Transverse colon (tissue), 4 donors: Measurements from ENCODE around the gene PRR3. TPM values are rescaled to one million over a fixed set of nuclear protein-coding genes. Genes with fewer than 3 reads are reported as not detected.

ENCODE experiments used
- DNase-seq: peaks from one replicate; pipeline ENCODE4 v3.0.0-alpha.2; 2019
- H3K27ac ChIP-seq, 4 donors: fragments of 200-600 bp; sonication (generic); 2 replicates each; pipeline ENCODE4 v1.5.1; 2016 to 2018; ENCODE audit warnings: inconsistent platforms in 4 of 4
- H3K27me3 ChIP-seq: fragments of 200-600 bp; sonication (generic); 2 replicates; pipeline ENCODE4 v1.5.1; 2017; ENCODE audit warnings: inconsistent platforms
- H3K36me3 ChIP-seq, 4 donors: fragments of 200-600 bp; sonication (generic); 2 replicates each; pipeline ENCODE4 v1.5.1; 2017 to 2019; ENCODE audit warnings: inconsistent platforms in 4 of 4
- H3K4me1 ChIP-seq, 4 donors: fragments of 200-600 bp; sonication (generic); 2 replicates each; pipeline ENCODE4 v1.5.1; 2017 to 2020; ENCODE audit warnings: inconsistent platforms in 4 of 4
- H3K4me3 ChIP-seq, 4 donors: fragments of 200-600 bp; sonication (generic); 1 replicate in 1 of 4; 2 replicates in 3 of 4; pipeline versions ENCODE4 v1.5.1 to v1.6.1; 2017 to 2019; ENCODE audit warnings: inconsistent platforms in 4 of 4
- H3K9me3 ChIP-seq, 2 donors: fragments of 200-600 bp; sonication (generic); 2 replicates each; pipeline ENCODE4 v1.5.1; 2017 to 2019; ENCODE audit warnings: inconsistent platforms in 2 of 2
- CTCF ChIP-seq, 5 experiments: fragments of 200-600 bp in 3 of 5; fragments of 450-650 bp in 2 of 5; sonication (generic) in 3 of 5; IDR thresholded peaks; 1 replicate in 2 of 5; 2 replicates in 3 of 5; pipeline ENCODE4 v1.5.1; 2016 to 2017; ENCODE audit warnings: antibody characterized with exemption in 5 of 5, inconsistent platforms in 3 of 5, mild to moderate bottlenecking in 2 of 5, moderate library complexity in 1 of 5
- EP300 ChIP-seq: sonication (generic); formaldehyde crosslinking; IDR thresholded peaks from one replicate; pipeline ENCODE4 v1.6.1; 2017; ENCODE audit warnings: antibody characterized with exemption, low read depth
- POLR2A ChIP-seq: fragments of 450-650 bp; IDR thresholded peaks from one replicate; pipeline ENCODE4 v1.6.1; 2016; ENCODE audit warnings: antibody characterized with exemption, mild to moderate bottlenecking, moderate library complexity
- POLR2AphosphoS5 ChIP-seq, 3 donors: sonication (generic); formaldehyde crosslinking; IDR thresholded peaks; one replicate each; pipeline ENCODE4 v1.6.1; 2016; ENCODE audit warnings: antibody characterized with exemption in 3 of 3
- WGBS, 2 donors: methylation state at CpG; one replicate each; pipeline ENCODE4 v1.1.5; 2018; ENCODE audit warnings: low coverage in 1 of 2; 5-methylcytosine and 5-hydroxymethylcytosine counted together
- in situ Hi-C, 4 donors: fragments of 200-750 bp; cut with MboI; loops; one replicate each; pipeline versions ENCODE4 v1.15.0 to v1.15.1; 2017; ENCODE audit warnings: low sequenced_read_pairs in 3 of 4, low pct_ligation_motif_present in 1 of 4, low pct_unique_long_range_greater_than_20kb in 1 of 4
- intact Hi-C: fragments of 100-400 bp; cut with DNase I; formaldehyde crosslinking; loops from one replicate; pipeline ENCODE4 v1.15.1; 2023; ENCODE audit warnings: low total_unique reads
- total RNA-seq, 4 donors: library from RNA; depleted of rRNA; stranded (reverse); fragments of >200 nt; gene quantifications; one replicate each; pipeline ENCODE4 v1.1.0, GENCODE V29; 2016

PRR3 gene
- total RNA-seq, 4 donors from 2014 or later: 2.2 to 10.1 (median 5.0) TPM

GRCh38 chr6:30571075-30571761, 14.1 kb downstream of the PRR3 start, which contains the start of gene ABCF1:
Gene ABCF1, plus strand, starts transcription at chr6:30571442. Its CDS starts 46 bp downstream, at chr6:30571488.
- 0% methylated on average over 9 to 59 of the region's 59 CpGs for WGBS, 2 donors
- no peaks in the 10 kb centered on the region for H3K27me3 ChIP-seq
- TF ChIP-seq POLR2A (peak; percentile 77), POLR2AphosphoS5 (IDR thresholded peaks at IDR 0.05) (peak; percentile 85 to 92 (median 89)), CTCF (IDR thresholded peaks at IDR 0.05) (no peak), EP300 (peak; percentile 66)
- peak; percentile 99 for DNase-seq
- intact Hi-C loops (no loop called here), in situ Hi-C loops (no loop called here)
- H3K4me3 ChIP-seq: peak within 1 kb of the TSS; percentile 51 to 79 (median 62)
- no peaks in the 10 kb centered on the region for H3K36me3 ChIP-seq
- H3K27ac ChIP-seq: peak within 1 kb of the TSS; percentile 82 to 96 (median 91)
- no peaks in the 10 kb centered on the region for H3K9me3 ChIP-seq
- peaks cover 20 to 36% (median 30%) of the 10 kb centered on the region in 4 donors for H3K4me1 ChIP-seq

- peak overlapping the region; percentile 82 to 96 (median 91) for H3K27ac ChIP-seq
- H3K4me1 ChIP-seq: peaks cover 20 to 36% (median 30%) of the 10 kb centered on the region in 4 donors
- intact Hi-C loops (no loop called here), in situ Hi-C loops (no loop called here)
- H3K9me3 ChIP-seq: no peaks in the 10 kb centered on the region
- H3K27me3 ChIP-seq: no peaks in the 10 kb centered on the region
- no peak for TF ChIP-seq POLR2AphosphoS5 (IDR thresholded peaks at IDR 0.05)
- TF ChIP-seq EP300: no peak
- TF ChIP-seq POLR2A: no peak
- no peak for TF ChIP-seq CTCF (IDR thresholded peaks at IDR 0.05)
- WGBS, 2 donors: 2% methylated on average over 8 of the region's 8 CpGs
- H3K4me3 ChIP-seq: peak overlapping the region; percentile 51 to 79 (median 62)
- peaks cover 0 to under 1% (median 0%) of the 10 kb centered on the region in 4 donors for H3K36me3 ChIP-seq
- DNase-seq: no peak
These were observed 14.6 kb downstream of the PRR3 start for GRCh38 chr6:30571762-30572082.

- no peaks in the 10 kb centered on the region for H3K9me3 ChIP-seq
- peaks cover 20 to 36% (median 30%) of the 10 kb centered on the region in 4 donors for H3K4me1 ChIP-seq
- in situ Hi-C loops: no loop called here
- DNase-seq: no peak
- H3K27me3 ChIP-seq: no peaks in the 10 kb centered on the region
- intact Hi-C loops: no loop called here
- peak overlapping the region; percentile 82 to 96 (median 91) for H3K27ac ChIP-seq
- H3K4me3 ChIP-seq: peak overlapping the region in 3 of 4 donors; percentile 51 to 79 (median 51)
- H3K36me3 ChIP-seq: peaks cover 0 to 4% (median 1%) of the 10 kb centered on the region in 4 donors
- no peak for TF ChIP-seq POLR2A
- TF ChIP-seq EP300: no peak
- TF ChIP-seq POLR2AphosphoS5 (IDR thresholded peaks at IDR 0.05): no peak
These were observed 15.1 kb downstream of the PRR3 start for GRCh38 chr6:30572148-30572547.

GRCh38 chr6:30573113-30573512, 16.0 kb downstream of the PRR3 start:
- H3K36me3 ChIP-seq: peaks cover 0 to 14% (median 6%) of the 10 kb centered on the region in 4 donors
- 53 to 54% methylated on average over 4 of the region's 4 CpGs for WGBS, 2 donors
- H3K4me1 ChIP-seq: peaks cover 20 to 36% (median 30%) of the 10 kb centered on the region in 4 donors
- no peaks in the 10 kb centered on the region for H3K9me3 ChIP-seq
- no peaks in the 10 kb centered on the region for H3K27me3 ChIP-seq
- intact Hi-C loops: no loop called here
- no peak overlapping the region for H3K4me3 ChIP-seq
- H3K27ac ChIP-seq: no peak overlapping the region
- DNase-seq: no peak
- TF ChIP-seq POLR2A: no peak
- TF ChIP-seq POLR2AphosphoS5 (IDR thresholded peaks at IDR 0.05): no peak
- no peak for TF ChIP-seq EP300
- no peak for TF ChIP-seq CTCF (IDR thresholded peaks at IDR 0.05)
- in situ Hi-C loops: no loop called here
